GM18868 (cell line): Measurements from ENCODE around the gene GOLGA6A.
"Not testable (repeated sequence)": the region's sequence is repeated elsewhere in the genome, so short reads cannot be mapped to it uniquely, and the experiment has no call there.

ENCODE experiments used
- ATAC-seq: cut with Tn5 transposase; IDR thresholded peaks from one replicate; pipeline ENCODE4 v1.9.1; 2021; ENCODE audit warnings: mild to moderate bottlenecking, moderate library complexity; ENCODE audit not compliant: unreplicated experiment

Gene GOLGA6A

DNA sequence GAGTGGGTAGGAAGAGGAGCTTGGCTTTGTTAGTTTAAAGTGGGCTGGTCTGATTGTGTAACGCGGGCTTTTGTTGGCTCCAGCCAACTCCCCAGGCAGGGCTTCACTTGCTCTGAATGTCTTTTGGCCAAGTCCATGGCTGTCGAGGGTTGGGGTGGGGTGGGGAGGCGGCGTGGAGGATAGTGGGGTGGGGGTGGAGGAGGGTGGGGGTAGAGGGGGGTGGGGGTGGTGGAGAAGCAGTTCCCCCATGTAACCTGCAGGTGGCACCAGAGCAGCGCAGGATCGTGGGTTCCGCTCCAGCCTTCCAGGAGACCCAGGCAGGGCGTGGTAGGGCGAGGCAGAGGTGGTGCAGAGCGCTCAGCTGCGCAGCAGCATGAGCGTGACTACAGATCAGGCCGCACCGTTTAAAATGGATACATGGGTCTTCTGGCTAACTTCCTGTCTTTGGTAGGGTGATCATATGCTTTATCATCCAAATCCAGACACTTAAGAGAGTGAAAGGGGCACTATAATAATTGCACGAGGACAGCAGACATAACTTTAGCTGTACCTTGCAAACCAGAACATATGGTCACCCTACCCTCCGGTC lies 28.3 kb downstream of the GOLGA6A start:
- ATAC-seq, result no peak

GRCh38 chr15:74053517-74053916 lies 28.8 kb downstream of the GOLGA6A start:
- no peak for ATAC-seq

DNA sequence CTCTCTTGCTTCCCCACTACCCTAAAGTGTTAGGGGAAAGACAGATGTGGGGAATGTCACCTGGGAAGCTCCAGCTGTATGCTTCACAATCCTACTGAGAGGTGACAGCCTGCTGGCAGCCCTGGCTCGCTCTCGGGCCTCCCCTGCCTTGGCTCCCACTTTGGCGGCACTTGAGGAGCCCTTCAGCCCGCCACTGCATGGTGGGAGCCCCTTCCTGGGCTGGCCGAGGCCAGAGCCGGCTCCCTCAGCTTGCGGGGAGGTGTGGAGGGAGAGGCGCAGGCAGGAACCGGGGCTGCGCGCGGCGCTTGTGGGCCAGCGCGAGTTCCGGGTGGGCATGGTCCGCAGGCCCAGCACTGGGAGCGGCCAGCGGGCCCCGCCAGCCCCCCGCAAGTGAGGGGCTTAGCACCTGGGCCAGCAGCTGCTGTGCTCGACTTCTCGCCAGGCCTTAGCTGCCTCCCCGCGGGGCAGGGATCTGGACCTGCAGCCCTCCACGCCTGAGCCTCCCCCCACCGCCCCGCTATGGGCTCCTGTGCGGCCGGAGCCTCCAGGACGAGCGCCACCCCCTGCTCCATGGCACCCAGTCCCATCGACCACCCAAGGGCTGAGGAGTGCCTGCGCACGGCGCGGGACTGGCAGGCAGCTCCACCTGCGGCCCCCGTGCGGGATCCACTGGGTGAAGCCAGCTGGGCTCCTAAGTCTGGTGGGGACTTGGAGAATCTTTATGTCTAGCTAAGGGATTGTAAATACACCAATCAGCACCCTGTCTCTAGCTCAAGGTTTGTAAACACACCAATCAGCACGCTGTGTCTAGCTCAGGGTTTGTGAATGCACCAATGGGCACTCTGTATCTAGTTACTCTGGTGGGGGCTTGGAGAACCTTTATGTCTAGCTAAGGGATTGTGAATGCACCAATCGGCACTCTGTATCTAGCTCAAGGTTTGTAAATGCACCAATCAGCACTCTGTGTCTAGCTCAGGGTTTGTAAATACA lies 29.8 kb downstream of the GOLGA6A start:
- not testable (repeated sequence) for ATAC-seq

DNA sequence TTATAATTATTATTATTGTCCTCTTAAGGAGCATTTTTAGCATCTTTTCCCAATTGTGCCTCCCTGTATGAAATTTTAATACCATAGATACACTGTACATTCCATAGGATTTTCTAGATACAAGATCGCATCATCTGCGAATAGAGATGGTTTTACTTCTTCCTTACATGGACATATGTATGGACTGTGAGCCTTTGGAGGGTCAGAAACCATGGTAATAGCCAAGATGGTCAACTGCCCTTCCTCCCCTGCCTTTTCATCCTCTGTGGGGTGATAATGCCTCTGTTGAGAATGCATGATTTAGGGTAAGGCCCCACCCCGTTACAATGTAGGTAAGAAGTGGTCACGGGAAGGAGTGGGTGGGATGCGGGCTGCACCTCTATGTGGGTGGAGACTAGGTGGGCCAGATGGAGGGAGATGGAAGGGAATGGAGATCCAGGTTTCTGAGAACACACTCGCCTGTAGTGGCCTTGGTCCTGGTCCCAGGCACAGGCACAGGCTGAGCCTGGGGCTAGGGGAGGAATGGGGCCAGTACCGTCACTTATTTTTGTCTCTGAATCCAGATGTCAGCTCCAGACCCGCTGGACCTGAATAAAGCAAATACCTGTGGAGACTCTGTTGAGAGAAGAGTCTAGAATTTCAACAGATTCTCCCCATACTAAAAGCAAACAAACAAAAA lies 31.7 kb downstream of the GOLGA6A start:
- no peak for ATAC-seq

GRCh38 chr15:74050127-74050526 lies 32.2 kb downstream of the GOLGA6A start:
- no peak for ATAC-seq

DNA sequence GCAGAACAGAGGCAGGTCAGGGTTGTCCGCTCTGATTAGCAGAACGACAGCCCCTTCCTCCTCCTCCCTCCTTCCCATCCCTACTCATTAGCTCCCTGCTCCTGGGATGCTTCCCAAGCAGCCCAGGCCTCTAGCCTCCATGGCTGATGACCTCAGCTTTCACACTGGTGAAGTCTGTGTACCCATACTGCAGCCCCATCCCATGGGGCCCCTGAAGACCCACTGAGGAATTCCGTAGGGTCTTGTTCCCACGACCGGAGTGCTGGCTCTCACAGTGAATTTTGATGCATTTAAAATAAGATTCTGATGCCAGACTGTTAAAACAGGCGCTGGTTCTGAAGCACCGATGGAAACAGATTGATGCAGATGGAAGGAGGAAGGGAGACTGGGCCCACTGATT lies 36.1 kb downstream of the GOLGA6A start:
- ATAC-seq, result no peak

GRCh38 chr15:74045636-74046274 lies 36.6 kb downstream of the GOLGA6A start:
- ATAC-seq, result no peak

GRCh38 chr15:74045184-74045583 lies 37.2 kb downstream of the GOLGA6A start:
- ATAC-seq, result no peak

DNA sequence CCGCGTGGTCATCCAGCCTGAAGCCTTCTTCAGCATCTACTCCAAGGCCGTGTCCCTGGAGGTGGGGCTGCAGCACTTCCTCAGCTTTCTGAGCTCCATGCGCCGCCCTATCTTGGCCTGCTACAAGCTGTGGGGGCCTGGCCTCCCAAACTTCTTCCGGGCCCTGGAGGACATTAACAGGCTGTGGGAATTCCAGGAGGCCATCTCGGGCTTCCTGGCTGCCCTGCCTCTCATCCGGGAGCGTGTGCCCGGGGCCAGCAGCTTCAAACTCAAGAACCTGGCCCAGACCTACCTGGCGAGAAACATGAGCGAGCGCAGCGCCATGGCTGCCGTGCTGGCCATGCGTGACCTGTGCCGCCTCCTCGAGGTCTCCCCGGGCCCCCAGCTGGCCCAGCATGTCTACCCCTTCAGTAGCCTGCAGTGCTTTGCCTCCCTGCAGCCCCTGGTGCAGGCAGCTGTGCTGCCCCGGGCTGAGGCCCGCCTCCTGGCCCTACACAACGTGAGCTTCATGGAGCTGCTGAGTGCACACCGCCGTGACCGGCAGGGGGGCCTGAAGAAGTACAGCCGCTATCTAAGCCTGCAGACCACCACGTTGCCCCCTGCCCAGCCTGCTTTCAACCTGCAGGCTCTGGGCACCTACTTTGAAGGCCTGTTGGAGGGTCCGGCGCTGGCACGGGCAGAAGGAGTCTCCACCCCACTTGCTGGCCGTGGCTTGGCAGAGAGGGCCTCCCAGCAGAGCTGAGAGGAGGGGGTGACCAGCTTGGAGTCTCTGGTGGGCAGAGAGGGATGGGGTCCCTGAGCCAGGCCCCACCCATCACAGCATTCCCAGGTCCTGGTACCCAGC lies 37.9 kb downstream of the GOLGA6A start:
- no peak for ATAC-seq

GRCh38 chr15:74043425-74044266 lies 38.7 kb downstream of the GOLGA6A start:
- no peak for ATAC-seq

DNA sequence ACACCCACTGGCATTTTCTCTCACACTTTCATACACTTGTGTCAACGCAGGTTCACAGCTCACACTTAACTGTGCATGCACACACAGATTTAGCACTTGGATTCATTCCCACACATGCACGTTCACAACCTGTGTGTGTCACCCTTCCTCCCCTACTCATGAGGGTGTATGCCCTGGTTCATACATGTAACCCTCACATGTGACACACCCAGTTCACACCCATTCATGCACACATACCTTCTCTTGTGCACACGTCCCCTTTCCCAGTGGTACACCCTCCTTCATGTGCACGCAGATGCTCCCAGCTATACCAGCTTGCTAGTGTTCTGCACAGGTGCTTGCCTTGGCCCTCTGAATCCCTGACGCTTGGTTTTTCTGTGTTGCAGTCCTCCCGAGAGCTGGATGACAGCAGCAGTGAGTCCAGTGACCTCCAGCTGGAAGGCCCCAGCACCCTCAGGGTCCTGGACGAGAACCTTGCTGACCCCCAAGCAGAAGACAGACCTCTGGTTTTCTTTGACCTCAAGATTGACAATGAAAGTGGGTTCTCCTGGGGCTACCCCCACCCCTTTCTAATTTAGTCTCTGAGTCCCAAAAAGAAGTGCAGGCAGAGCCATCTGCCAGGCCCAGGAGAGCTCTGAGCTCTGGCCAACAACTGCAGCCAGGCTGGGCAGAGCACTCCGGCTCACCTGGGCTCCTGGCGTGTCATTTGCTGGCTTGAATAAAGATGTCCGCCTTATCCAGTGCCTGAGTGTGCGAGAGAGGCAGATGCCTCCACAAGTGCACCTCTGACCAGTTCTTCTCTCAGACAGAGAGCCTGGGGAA lies 39.5 kb downstream of the GOLGA6A start:
- no peak for ATAC-seq

- no peak for ATAC-seq
These were observed 40.4 kb downstream of the GOLGA6A start for GRCh38 chr15:74041777-74042435.

- no peak for ATAC-seq
These were observed 41.0 kb downstream of the GOLGA6A start for GRCh38 chr15:74041311-74041756.

- ATAC-seq, result no peak
These were observed 42.1 kb downstream of the GOLGA6A start for GRCh38 chr15:74040109-74040850.

GRCh38 chr15:74039656-74040010 lies 42.7 kb downstream of the GOLGA6A start:
- no peak for ATAC-seq

DNA sequence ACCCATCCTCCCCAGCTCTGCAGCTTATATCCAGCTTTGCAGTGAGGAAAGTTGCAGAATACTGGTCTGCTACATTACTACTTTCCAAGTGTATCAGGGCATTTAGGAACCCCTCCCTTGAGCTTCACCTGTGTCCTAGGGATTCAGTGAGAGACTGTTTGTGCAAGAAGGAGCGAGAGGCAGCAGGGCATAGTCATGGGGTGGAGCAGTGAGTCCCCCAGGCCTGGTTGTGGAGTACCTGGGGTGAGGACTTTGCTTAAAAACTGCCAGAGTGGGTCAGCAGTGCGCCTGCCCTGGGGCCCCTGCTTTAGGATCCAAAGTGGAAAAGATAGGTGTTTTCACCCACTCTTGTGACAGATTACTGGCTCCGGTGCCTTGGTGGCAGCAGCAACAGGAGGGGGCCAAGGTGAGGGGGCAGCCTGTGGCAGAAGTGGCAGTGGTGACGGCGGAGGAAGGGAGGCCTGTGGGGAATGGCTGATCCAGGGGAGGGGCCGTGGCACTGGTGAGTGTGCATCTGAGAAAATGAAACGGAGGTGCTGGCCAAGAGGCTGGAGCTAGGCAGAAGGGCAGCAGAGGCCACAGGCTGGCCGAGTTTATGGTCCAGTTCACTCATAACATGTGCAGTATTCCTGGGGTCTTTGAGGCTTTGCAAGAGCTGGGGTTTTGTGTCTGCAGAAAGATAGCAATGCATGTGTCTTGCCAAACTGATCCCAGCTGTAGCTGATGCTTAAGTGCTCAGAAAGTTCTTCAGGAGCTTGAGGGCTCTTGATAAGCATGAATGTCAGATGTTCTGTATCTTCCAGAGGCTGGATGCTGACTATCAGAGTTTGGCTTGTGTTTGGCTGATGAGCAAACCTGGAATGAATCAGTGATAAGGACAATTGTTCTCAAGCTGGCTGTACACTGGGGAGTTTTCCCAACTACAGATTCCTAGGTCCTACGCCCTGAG lies 43.4 kb downstream of the GOLGA6A start:
- no peak for ATAC-seq
